NCI-H446 (cell line): ENCODE data around the gene FPR1.
A peak's percentile ranks its signal among the peaks of the same experiment; 100 is the strongest.

Experiments
- DNase-seq, 2 experiments: peaks; one replicate each; lab custom pipeline; 2025; lab: John Stamatoyannopoulos, UW

Gene FPR1

DNA sequence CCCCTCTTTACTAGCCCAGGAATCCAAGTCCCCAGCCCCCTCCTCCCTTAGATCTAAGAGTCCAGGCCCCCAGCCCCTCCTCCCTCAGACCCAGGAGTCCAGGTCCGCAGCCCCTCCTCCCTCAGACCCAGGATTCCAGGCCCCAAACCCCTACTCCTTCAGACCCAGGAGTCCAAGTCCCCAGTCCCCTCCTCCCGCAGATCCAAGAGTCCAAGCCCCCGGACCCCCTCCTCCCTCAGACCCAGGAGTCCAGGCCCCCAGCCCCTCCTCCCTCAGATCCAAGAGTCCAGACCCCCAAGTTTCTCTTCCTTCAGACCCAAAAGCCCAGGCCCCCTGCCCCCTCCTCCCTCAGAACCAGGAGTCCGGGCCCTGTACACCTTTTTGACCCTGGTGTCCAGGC, 47.1 kb downstream of the FPR1 start:
- no peak for DNase-seq

DNA sequence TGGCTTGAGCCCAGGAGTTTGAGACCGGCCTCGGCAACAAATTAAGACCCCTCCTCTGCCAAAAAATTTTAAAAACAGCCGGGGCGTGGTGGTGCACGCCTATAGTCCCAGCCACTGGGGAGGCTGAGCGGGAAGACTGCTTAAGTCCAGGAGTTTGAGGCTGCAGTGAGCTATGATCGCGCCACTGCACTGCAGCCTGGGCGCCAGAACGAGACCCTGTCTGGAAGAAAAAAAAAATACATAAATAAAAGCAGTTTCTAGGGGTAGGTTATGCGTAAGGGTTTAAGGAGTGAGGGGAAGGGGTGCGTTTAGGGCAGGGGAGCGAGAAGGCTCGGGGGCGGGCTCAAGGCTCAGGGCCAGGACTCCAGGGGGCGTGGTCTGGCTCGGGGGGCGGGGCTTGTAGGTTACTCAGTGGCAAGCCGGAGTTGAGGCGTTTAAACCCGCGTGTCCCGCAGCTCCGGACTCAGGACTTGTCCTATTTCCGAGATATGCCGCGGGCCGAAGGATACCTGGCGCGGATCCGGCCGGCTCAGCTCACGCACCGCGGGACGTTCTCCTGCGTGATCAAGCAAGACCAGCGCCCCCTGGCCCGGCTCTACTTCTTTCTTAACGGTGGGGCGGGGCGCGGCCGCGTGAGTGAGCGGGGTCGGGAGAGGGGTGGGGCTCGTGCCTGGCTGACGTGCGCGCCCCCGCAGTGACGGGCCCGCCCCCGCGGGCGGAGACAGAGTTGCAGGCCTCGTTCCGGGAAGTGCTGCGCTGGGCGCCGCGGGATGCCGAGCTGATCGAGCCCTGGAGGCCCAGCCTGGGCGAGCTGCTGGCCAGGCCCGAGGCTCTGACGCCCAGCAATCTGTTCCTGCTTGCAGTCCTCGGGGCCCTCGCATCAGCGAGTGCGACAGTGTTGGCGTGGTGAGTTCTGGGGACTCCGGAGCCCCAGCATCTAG, 47.8 kb downstream of the FPR1 start:
- peak; percentile 86 to 95 for DNase-seq

DNA sequence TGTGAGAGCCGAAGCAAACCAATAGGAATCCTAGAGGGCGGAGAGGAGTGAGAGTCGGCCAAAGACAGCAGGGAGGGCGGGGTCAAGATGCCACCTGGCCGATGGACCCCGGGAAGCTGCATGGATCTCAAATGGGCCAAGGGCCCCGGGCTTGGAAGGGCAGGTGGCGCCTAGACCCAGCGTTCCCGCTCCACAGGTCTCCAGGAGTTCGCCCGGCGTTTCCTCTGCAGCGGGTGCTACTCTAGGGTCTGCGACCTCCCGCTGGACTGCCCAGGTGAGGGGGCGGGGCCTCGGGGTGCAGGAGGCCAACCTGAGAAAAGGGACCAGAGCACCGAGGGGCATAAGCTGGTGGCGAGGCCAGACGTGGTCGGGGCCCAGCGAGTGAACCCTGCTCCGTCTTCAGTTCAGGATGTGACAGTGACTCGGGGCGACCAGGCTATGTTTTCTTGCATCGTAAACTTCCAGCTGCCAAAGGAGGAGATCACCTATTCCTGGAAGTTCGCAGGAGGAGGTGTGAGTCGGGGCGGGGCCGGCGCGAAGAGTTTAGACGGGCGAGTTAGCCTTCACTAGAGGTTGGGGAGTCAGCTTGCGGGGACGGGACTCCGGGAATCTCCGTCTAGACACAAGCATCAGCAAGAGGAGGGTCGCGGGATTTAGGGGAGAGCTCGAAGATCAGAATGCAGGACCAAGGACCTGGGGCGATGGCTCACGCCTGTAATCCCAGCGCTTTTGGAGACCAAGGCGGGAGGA, 48.7 kb downstream of the FPR1 start:
- no peak for DNase-seq

DNA sequence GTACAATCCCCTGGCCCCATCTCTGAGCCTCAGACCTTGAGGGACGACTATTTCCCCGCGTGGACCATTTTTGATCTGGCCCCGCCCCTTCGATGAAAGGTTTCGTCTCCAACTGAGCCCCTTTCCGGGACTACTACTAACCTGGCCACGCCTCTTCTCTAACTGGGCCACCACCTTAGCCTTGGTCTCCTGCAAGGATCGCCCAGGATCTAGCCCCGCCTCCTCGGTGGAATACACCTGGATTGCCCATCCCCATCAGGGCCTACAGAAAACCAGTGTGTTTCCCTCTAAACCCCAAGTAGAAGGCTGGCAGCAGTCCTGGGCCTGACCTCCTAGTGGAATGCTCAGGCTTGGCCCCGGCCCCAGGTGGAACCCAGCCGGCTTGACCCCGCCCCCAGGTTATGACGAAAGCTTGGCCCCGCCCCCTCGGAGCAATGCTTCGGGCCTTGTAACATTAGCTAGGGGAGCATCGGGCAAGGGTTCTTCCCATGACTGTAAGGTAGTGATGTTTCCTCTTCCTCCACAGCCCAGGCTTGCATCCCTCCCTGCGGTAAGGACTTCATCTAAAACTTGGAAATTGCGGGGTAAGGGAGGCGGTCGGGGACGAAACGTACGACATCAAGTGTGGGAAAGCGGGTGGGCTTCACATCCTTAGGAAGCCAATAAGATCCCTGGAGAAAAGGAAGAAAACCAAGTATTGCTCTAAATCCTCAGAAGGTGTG, 49.4 kb downstream of the FPR1 start:
- no peak for DNase-seq

DNA sequence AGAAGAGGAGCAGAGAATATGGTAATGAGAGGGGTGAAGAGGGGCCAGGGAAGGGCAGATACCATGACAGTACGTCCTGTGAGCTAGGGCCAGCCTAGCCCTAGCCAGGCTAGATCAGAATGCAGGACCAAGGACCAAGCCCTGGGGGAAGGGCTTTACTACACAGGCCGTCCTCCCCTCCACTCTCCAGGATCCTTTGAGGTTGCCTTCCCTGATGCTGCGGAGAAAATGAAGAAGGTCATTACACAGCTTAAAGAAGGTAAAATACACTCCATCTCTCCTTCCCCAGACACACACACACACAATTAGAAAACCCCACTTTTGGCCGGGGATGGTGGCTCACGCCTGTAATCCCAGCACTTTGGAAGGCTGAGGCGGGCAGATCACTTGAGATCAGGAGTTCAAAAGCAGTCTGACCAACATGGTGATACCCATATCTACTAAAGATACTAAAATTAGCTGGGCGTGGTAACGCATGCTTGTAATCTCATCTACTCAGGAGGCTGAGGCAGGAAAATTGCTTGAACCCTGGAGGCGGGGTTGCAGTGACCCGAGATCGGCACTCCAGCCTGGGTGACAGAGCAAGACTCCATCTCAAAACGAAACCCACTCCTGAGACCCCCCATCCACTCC, 50.1 kb downstream of the FPR1 start:
- no peak for DNase-seq

DNA sequence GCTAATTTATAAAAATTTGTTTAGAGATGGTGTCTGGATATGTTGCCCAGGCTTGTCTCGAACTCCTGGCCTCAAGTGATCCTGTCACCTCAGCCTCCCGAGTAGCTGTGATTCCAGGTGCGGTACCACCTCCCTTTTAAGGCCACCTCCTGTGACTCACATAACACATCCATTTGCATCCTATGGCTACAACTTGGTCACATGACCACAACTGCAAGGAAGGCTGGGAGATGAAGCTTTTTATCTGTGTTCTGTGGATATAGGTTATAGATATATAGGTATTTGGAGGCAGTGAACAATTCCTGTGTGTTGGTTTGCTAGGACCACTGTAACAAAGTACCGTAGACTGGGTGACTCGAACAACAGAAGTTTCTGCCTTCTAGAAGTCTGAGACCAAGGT, 52.5 kb downstream of the FPR1 start:
- no peak for DNase-seq

DNA sequence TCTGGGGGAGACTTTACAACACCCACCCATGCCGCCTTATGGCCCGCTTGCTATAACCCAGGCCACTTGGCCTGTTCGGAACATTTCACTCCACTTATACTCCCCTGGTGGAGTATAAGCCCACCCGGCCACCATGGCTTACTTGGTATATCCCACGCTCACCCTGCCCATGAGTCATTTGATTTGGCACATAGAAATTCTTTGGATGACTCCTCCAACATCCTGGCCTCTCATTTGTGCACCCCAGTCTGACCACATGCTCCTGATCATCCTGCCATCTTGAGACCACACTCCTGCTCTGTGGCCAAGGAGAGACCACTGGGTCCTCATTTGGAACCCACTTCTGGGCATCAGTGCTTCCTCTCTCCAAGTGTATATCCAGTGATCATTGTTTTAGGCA, 53.4 kb downstream of the FPR1 start:
- no peak for DNase-seq

DNA sequence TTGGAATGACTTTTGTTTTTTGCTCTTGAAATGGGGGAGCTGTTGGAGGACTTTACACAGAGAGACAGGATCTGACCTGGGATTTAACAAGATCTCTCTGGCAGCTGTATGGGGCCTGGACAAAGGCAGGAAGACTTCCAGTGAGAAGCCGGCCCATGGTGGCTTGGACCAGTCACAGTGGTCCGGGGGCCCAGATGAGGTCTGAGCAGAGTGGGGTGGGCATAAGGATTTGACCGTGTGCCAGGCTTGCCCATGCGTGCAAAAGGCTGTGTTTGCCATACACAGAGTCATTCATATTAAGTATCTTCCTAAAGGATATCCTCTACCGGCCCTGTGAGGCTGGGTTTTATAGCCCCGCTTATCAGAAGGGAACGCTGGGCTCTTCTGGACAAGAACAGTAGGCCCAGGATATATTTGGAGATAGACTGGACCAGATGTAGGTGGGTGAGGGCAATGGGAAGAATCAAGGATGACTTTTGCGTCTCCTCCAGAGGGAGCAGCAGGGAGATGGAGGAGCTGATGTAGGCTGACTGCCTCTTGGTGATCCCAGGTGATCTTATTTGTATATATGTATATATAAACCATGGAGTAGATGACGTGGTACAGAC, 54.4 kb downstream of the FPR1 start:
- DNase-seq = no peak

DNA sequence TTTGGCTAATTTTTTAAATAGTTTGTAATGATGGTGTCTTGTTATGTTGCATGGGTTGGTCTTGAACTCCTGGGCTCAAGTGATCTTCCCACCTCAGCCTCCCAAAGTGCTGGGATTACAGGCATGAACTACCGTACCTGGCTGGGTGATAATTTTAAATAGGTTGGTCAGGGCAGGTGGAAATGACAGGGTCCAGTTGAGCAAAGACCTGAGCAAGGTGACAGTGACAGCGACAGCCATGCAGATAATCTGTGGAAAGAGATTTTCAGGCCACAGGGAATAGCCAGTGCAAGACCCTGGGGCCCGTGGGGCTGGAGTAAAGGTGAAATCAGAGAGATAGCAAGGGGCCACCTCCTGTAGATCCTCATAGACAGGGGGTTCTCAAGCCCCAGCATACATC, 55.1 kb downstream of the FPR1 start:
- no peak for DNase-seq
